Stomach (tissue), 4 donors: ENCODE data around the gene CD300LD.

Experiments used
- CTCF ChIP-seq, 7 experiments: fragments of 450-650 bp in 4 of 7; fragments of 200-600 bp in 3 of 7; sonication (generic) in 3 of 7; IDR thresholded peaks; one replicate each; pipeline ENCODE4 v1.5.1; 2016 to 2019; ENCODE audit warnings: antibody characterized with exemption in 7 of 7, control low read depth in 2 of 7, mild to moderate bottlenecking in 1 of 7
- POLR2A ChIP-seq, 4 donors: fragments of 450-650 bp; IDR thresholded peaks; one replicate each; pipeline ENCODE4 v1.6.1; 2016; ENCODE audit warnings: antibody characterized with exemption in 4 of 4, control low read depth in 2 of 4, mild to moderate bottlenecking in 1 of 4, moderate library complexity in 1 of 4

- TF ChIP-seq CTCF (IDR thresholded peaks at IDR 0.05) = no peak
- no peak for TF ChIP-seq POLR2A (IDR thresholded peaks at IDR 0.05)
Measured at GRCh38 chr17:74547736-74548135, 44.3 kb downstream of the CD300LD start.
